CD4-positive, alpha-beta memory T cell (primary cell): ENCODE results near the gene CHAF1B. TPM values are rescaled to one million over a fixed set of nuclear protein-coding genes. Genes with fewer than 3 reads are reported as not detected.

Source experiments
- CTCF ChIA-PET: fragments of 350-600 bp; sonication (Branson Sonifier 250); formaldehyde crosslinking; loops from one replicate; lab custom pipeline; 2021; ENCODE audit warnings: inconsistent platforms; ENCODE audit not compliant: partially characterized antibody; lab: Charles Lee
- POLR2A ChIA-PET: fragments of 350-600 bp; sonication (Branson Sonifier 250); formaldehyde crosslinking; loops from one replicate; lab custom pipeline; 2021; ENCODE audit not compliant: partially characterized antibody; lab: Charles Lee
- DNase-seq, 5 donors: peaks; one replicate each; pipeline versions ENCODE4 v3.0.0 to v3.0.0-alpha.2; 2020 to 2022; ENCODE audit warnings: mixed read lengths in 1 of 5
- H3K27ac ChIP-seq: one replicate; pipeline ENCODE4 v1.7.0; 2013; ENCODE audit warnings: low read depth, low read length
- H3K27me3 ChIP-seq: 2 replicates; pipeline ENCODE4 v1.7.0; 2013; ENCODE audit warnings: mild to moderate bottlenecking, low read length, moderate library complexity; ENCODE audit not compliant: insufficient read depth
- H3K36me3 ChIP-seq: 2 replicates; pipeline ENCODE4 v1.7.0; 2013; ENCODE audit warnings: mild to moderate bottlenecking, low read length, moderate library complexity; ENCODE audit not compliant: insufficient read depth
- H3K4me1 ChIP-seq: 2 replicates; pipeline ENCODE4 v1.7.0; 2013; ENCODE audit warnings: mild to moderate bottlenecking, low read length, moderate library complexity; ENCODE audit not compliant: insufficient read depth
- H3K4me3 ChIP-seq, 2 donors: one replicate each; pipeline ENCODE4 v1.7.0; 2013; ENCODE audit warnings: low read length in 2 of 2, mild to moderate bottlenecking in 1 of 2
- H3K9me3 ChIP-seq, 2 donors: one replicate each; pipeline ENCODE4 v1.7.0; 2013; ENCODE audit warnings: low read length in 2 of 2, control low read depth in 1 of 2; ENCODE audit not compliant: control insufficient read depth in 1 of 2
- H3K27ac Mint-ChIP-seq, 7 donors: one replicate each; pipeline ENCODE4 v1.8.0; 2020 to 2021; ENCODE audit warnings: mixed read lengths in 7 of 7, mild to moderate bottlenecking in 6 of 7, inconsistent platforms in 3 of 7, moderate library complexity in 3 of 7
- H3K27me3 Mint-ChIP-seq, 2 donors: one replicate each; pipeline ENCODE4 v1.8.0; 2020 to 2021; ENCODE audit warnings: mixed read lengths in 2 of 2
- H3K36me3 Mint-ChIP-seq, 2 donors: one replicate each; pipeline ENCODE4 v1.8.0; 2020 to 2021; ENCODE audit warnings: mixed read lengths in 2 of 2, inconsistent platforms in 1 of 2, mild to moderate bottlenecking in 1 of 2
- H3K4me1 Mint-ChIP-seq, 4 donors: one replicate each; pipeline ENCODE4 v1.8.0; 2020 to 2021; ENCODE audit warnings: mixed read lengths in 4 of 4, mild to moderate bottlenecking in 1 of 4
- H3K4me3 Mint-ChIP-seq, 8 donors: one replicate each; pipeline ENCODE4 v1.8.0; 2020 to 2021; ENCODE audit warnings: mixed read lengths in 8 of 8, mild to moderate bottlenecking in 7 of 8, moderate library complexity in 6 of 8, inconsistent platforms in 3 of 8
- H3K9me3 Mint-ChIP-seq, 8 donors: one replicate each; pipeline ENCODE4 v1.8.0; 2020 to 2021; ENCODE audit warnings: mixed read lengths in 8 of 8, mild to moderate bottlenecking in 5 of 8, inconsistent platforms in 3 of 8, moderate library complexity in 1 of 8
- intact Hi-C: fragments of 100-400 bp; cut with micrococcal nuclease; formaldehyde crosslinking; loops from one replicate; pipeline ENCODE4 v1.15.1; 2023
- polyA plus RNA-seq, 2 donors: library from polyadenylated mRNA; unstranded; fragments of 300-500 nt; fragmentation: Illumina TruSeq; gene quantifications; one replicate each; pipeline ENCODE4 v1.2.3, GENCODE V29; 2021
- total RNA-seq, 2 experiments: library from RNA; stranded (reverse); gene quantifications; one replicate each; pipeline ENCODE4 v1.2.3, GENCODE V29; 2021

Gene CHAF1B
- total and polyA plus RNA-seq, 4 experiments from 2014 or later, result 1.3 to 2.3 (median 1.8) TPM

GRCh38 chr21:36436829-36437744 is 51.9 kb downstream of the CHAF1B start:
- ChIA-PET POLR2A (interaction anchor here (0.5 kb wide), 1 partner anchor 807 kb away, joined by 3 read pairs; no protein-coding TSS in a partner anchor), CTCF (no interaction called here)
- peaks cover 0 to 2% (median 0%) of the 10 kb centered on the region in 8 donors for H3K9me3 Mint-ChIP-seq

GRCh38 chr21:36437745-36438128 is 52.5 kb downstream of the CHAF1B start:
- H3K27me3 ChIP-seq, result no peaks in the 10 kb centered on the region
- peaks cover 0 to 1% (median 0%) of the 10 kb centered on the region in 4 donors for H3K4me1 Mint-ChIP-seq
- no peak overlapping the region for H3K27ac Mint-ChIP-seq
- no peaks in the 10 kb centered on the region for H3K4me1 ChIP-seq
- H3K27me3 Mint-ChIP-seq, result peaks cover 5 to 10% of the 10 kb centered on the region in 2 donors
- POLR2A ChIA-PET, result no interaction called here
- no peak for DNase-seq
- no peaks in the 10 kb centered on the region for H3K36me3 ChIP-seq
- H3K4me3 ChIP-seq, result no peak overlapping the region
- no peak overlapping the region for H3K4me3 Mint-ChIP-seq
- peaks cover 0 to 2% (median 0%) of the 10 kb centered on the region in 8 donors for H3K9me3 Mint-ChIP-seq
- H3K9me3 ChIP-seq, result no peaks in the 10 kb centered on the region
- intact Hi-C loops, result no loop called here
- CTCF ChIA-PET, result no interaction called here
- H3K36me3 Mint-ChIP-seq, result no peaks in the 10 kb centered on the region
- H3K27ac ChIP-seq, result no peak overlapping the region

More at GRCh38 chr21:36436829-36437744, 51.9 kb downstream of the CHAF1B start:
- Histone ChIP-seq H3K27ac (no peak overlapping the region), H3K4me1 (no peaks in the 10 kb centered on the region), H3K27me3 (no peaks in the 10 kb centered on the region), H3K4me3 (no peak overlapping the region), H3K9me3 (no peaks in the 10 kb centered on the region), H3K36me3 (no peaks in the 10 kb centered on the region)
- Mint-ChIP-seq H3K4me1 (peaks cover 0 to 1% (median 0%) of the 10 kb centered on the region in 4 donors), H3K4me3 (no peak overlapping the region), H3K27ac (no peak overlapping the region), H3K36me3 (no peaks in the 10 kb centered on the region), H3K27me3 (peaks cover 9 to 14% of the 10 kb centered on the region in 2 donors)
- DNase-seq, result no peak
- intact Hi-C loops, result no loop called here

- Mint-ChIP-seq H3K4me3 (no peak overlapping the region), H3K4me1 (peaks cover 0 to 1% (median 0%) of the 10 kb centered on the region in 4 donors), H3K27me3 (peaks cover 6 to 9% of the 10 kb centered on the region in 2 donors), H3K36me3 (no peaks in the 10 kb centered on the region), H3K9me3 (peaks cover 0 to 2% (median 0%) of the 10 kb centered on the region in 8 donors), H3K27ac (no peak overlapping the region)
- no peak overlapping the region for H3K27ac ChIP-seq
- no peaks in the 10 kb centered on the region for H3K4me1 ChIP-seq
- intact Hi-C loops, result no loop called here
- CTCF ChIA-PET, result no interaction called here
- POLR2A ChIA-PET, result no interaction called here
- H3K4me3 ChIP-seq, result no peak overlapping the region
- no peak for DNase-seq
- H3K36me3 ChIP-seq, result no peaks in the 10 kb centered on the region
- H3K9me3 ChIP-seq, result no peaks in the 10 kb centered on the region
- H3K27me3 ChIP-seq, result no peaks in the 10 kb centered on the region
Measured at GRCh38 chr21:36441715-36442114, 56.5 kb downstream of the CHAF1B start.

GRCh38 chr21:36446301-36446700 is 61.1 kb downstream of the CHAF1B start:
- ChIA-PET CTCF (no interaction called here), POLR2A (no interaction called here)
- Histone ChIP-seq H3K4me1 (no peaks in the 10 kb centered on the region), H3K9me3 (no peaks in the 10 kb centered on the region), H3K27ac (no peak overlapping the region), H3K4me3 (no peak overlapping the region), H3K27me3 (no peaks in the 10 kb centered on the region), H3K36me3 (no peaks in the 10 kb centered on the region)
- intact Hi-C loops, result no loop called here
- Mint-ChIP-seq H3K9me3 (no peaks in the 10 kb centered on the region), H3K36me3 (no peaks in the 10 kb centered on the region), H3K27ac (no peak overlapping the region), H3K4me1 (no peaks in the 10 kb centered on the region), H3K27me3 (peaks cover 4 to 10% of the 10 kb centered on the region in 2 donors), H3K4me3 (no peak overlapping the region)
- no peak for DNase-seq

GRCh38 chr21:36450511-36450910 is 65.3 kb downstream of the CHAF1B start:
- no peak overlapping the region for H3K4me3 ChIP-seq
- H3K4me1 ChIP-seq, result no peaks in the 10 kb centered on the region
- no peak overlapping the region for H3K27ac Mint-ChIP-seq
- DNase-seq, result no peak
- ChIA-PET CTCF (no interaction called here), POLR2A (no interaction called here)
- H3K27me3 Mint-ChIP-seq, result peaks cover 7 to 12% of the 10 kb centered on the region in 2 donors
- H3K36me3 ChIP-seq, result no peaks in the 10 kb centered on the region
- no peaks in the 10 kb centered on the region for H3K36me3 Mint-ChIP-seq
- no peaks in the 10 kb centered on the region for H3K4me1 Mint-ChIP-seq
- intact Hi-C loops, result no loop called here
- H3K4me3 Mint-ChIP-seq, result no peak overlapping the region
- H3K27ac ChIP-seq, result no peak overlapping the region
- H3K9me3 ChIP-seq, result no peaks in the 10 kb centered on the region
- H3K9me3 Mint-ChIP-seq, result no peaks in the 10 kb centered on the region
- H3K27me3 ChIP-seq, result no peaks in the 10 kb centered on the region

GRCh38 chr21:36451506-36451905 is 66.3 kb downstream of the CHAF1B start:
- Histone ChIP-seq H3K27ac (no peak overlapping the region), H3K9me3 (no peaks in the 10 kb centered on the region), H3K4me1 (no peaks in the 10 kb centered on the region)

GRCh38 chr21:36452281-36452825 is 67.2 kb downstream of the CHAF1B start:
- Mint-ChIP-seq H3K27ac (no peak overlapping the region), H3K9me3 (no peaks in the 10 kb centered on the region), H3K4me1 (peaks cover 0 to 1% (median 0%) of the 10 kb centered on the region in 4 donors), H3K4me3 (no peak overlapping the region), H3K27me3 (peaks cover 6 to 8% of the 10 kb centered on the region in 2 donors), H3K36me3 (no peaks in the 10 kb centered on the region)
- Histone ChIP-seq H3K4me1 (no peaks in the 10 kb centered on the region), H3K36me3 (no peaks in the 10 kb centered on the region), H3K4me3 (no peak overlapping the region), H3K27ac (no peak overlapping the region), H3K27me3 (no peaks in the 10 kb centered on the region), H3K9me3 (no peaks in the 10 kb centered on the region)
- POLR2A ChIA-PET, result no interaction called here
- intact Hi-C loops, result no loop called here
- no peak for DNase-seq
- CTCF ChIA-PET, result interaction anchor here (1.2 kb wide), 1 partner anchor 8 kb away, joined by 3 read pairs; no protein-coding TSS in a partner anchor

More at GRCh38 chr21:36451506-36451905, 66.3 kb downstream of the CHAF1B start:
- peaks cover 0 to 1% (median 0%) of the 10 kb centered on the region in 4 donors for H3K4me1 Mint-ChIP-seq
- no peak overlapping the region for H3K27ac Mint-ChIP-seq
- H3K4me3 Mint-ChIP-seq, result no peak overlapping the region
- Histone ChIP-seq H3K4me3 (no peak overlapping the region), H3K27me3 (no peaks in the 10 kb centered on the region), H3K36me3 (no peaks in the 10 kb centered on the region)
- H3K27me3 Mint-ChIP-seq, result peaks cover 8 to 9% of the 10 kb centered on the region in 2 donors
- POLR2A ChIA-PET, result no interaction called here
- H3K9me3 Mint-ChIP-seq, result no peaks in the 10 kb centered on the region
- no peaks in the 10 kb centered on the region for H3K36me3 Mint-ChIP-seq
- DNase-seq, result no peak
- intact Hi-C loops, result no loop called here
- CTCF ChIA-PET, result no interaction called here
